ENCODE results near the gene PTPRG.

GRCh38 chr3:62293051-62293780, 731.8 kb downstream of the PTPRG start:
- TF ChIP-seq POLR2A (IDR thresholded peaks at IDR 0.05) (no peak), CTCF (IDR thresholded peaks at IDR 0.05) (no peak)

Data from right lobe of liver (tissue), 4 donors.